HCT116 (cell line): ENCODE measurements around the gene OXCT1. TPM values are rescaled to one million over a fixed set of nuclear protein-coding genes. Genes with fewer than 3 reads are reported as not detected.

Experiments
- ATAC-seq: fragments of 200-7000 bp; cut with Tn5 transposase; 2 replicates; pipeline ENCODE4 v1.9.1; 2020; ENCODE audit warnings: mild to moderate bottlenecking, moderate library complexity
- BruUV-seq: library from RNA; stranded (reverse); fragments of 400-500 nt; replicated peaks from 2 replicates; lab custom pipeline; 2021; lab: Mats Ljungman, UMichigan
- CTCF ChIA-PET: fragments of 300-600 bp; sonication (Branson Sonifier 250); formaldehyde crosslinking; loops from one replicate; lab custom pipeline; 2021; ENCODE audit warnings: antibody characterized with exemption; lab: Charles Lee
- POLR2A ChIA-PET: fragments of 300-600, 350-600 bp; sonication (Branson Sonifier 250); formaldehyde crosslinking; loops from one replicate; lab custom pipeline; 2021; ENCODE audit warnings: antibody characterized with exemption; lab: Charles Lee
- RAD21 ChIA-PET, 2 experiments: fragments of 300-600 bp; sonication (Branson Sonifier 250); formaldehyde crosslinking; loops; one replicate each; lab custom pipeline; 2023; ENCODE audit warnings: low total read pairs in 2 of 2; ENCODE audit not compliant: uncharacterized antibody in 2 of 2, unreplicated experiment in 2 of 2, low non-redundant PET in 1 of 2; lab: Charles Lee
- DNase-seq: peaks from one replicate; pipeline ENCODE4 v3.0.0-alpha.2; 2010; ENCODE audit warnings: low read depth, low spot score
- H2AFZ ChIP-seq: fragments of 200-600 bp; shearing (Covaris generic), sonication (generic); 2 replicates; pipeline ENCODE4 v1.6.1; 2017; ENCODE audit warnings: low read depth, mixed run types, mixed read lengths, antibody characterized with exemption, low read length; ENCODE audit not compliant: poor library complexity, severe bottlenecking
- H3K27ac ChIP-seq: 2 replicates; pipeline ENCODE4 v1.5.1; 2012; ENCODE audit warnings: low read depth, low read length
- H3K27me3 ChIP-seq: fragments of 200-600 bp; sonication (generic); 2 replicates; pipeline ENCODE4 v1.6.1; 2016; ENCODE audit warnings: mixed run types, low read length, mixed read lengths; ENCODE audit not compliant: insufficient read depth
- H3K36me3 ChIP-seq, 2 experiments: fragments of 200-500 bp in 1 of 2; fragments of 200-600 bp in 1 of 2; sonication (Bioruptor generic) in 1 of 2; sonication (generic) in 1 of 2; 2 replicates each; pipeline versions ENCODE4 v1.5.1 to v1.6.1; 2014 to 2016; ENCODE audit warnings: low read length in 2 of 2, inconsistent platforms in 1 of 2, mixed read lengths in 1 of 2, mixed run types in 1 of 2; ENCODE audit not compliant: insufficient read depth in 2 of 2, control insufficient read depth in 1 of 2
- H3K4me1 ChIP-seq, 2 experiments: fragments of 200-600 bp in 1 of 2; sonication (generic) in 1 of 2; 2 replicates each; pipeline versions ENCODE4 v1.5.1 to v1.6.1; 2012 to 2017; ENCODE audit warnings: low read length in 2 of 2, inconsistent platforms in 1 of 2, mild to moderate bottlenecking in 1 of 2, mixed read lengths in 1 of 2, mixed run types in 1 of 2, moderate library complexity in 1 of 2; ENCODE audit not compliant: insufficient read depth in 2 of 2, control insufficient read depth in 1 of 2
- H3K4me2 ChIP-seq: fragments of 200-600 bp; sonication (generic); 2 replicates; pipeline ENCODE4 v1.6.1; 2017; ENCODE audit warnings: mixed run types, low read length, mixed read lengths
- H3K4me3 ChIP-seq, 2 experiments: fragments of 200-600 bp in 1 of 2; sonication (generic) in 1 of 2; replicated peaks in 1 of 2; 2 replicates each; pipeline ENCODE4 v1.5.1; 2011 to 2016; ENCODE audit warnings: low read length in 2 of 2, control low read depth in 1 of 2, low read depth in 1 of 2, mild to moderate bottlenecking in 1 of 2, mixed read lengths in 1 of 2, mixed run types in 1 of 2
- H3K79me2 ChIP-seq: fragments of 200-600 bp; sonication (generic); 2 replicates; pipeline ENCODE4 v1.6.1; 2017; ENCODE audit warnings: mild to moderate bottlenecking, mixed run types, low read length, moderate library complexity, mixed read lengths; ENCODE audit not compliant: insufficient read depth
- H3K9ac ChIP-seq: fragments of 200-600 bp; sonication (generic); 2 replicates; pipeline ENCODE4 v1.6.1; 2016; ENCODE audit warnings: low read length, mixed read lengths
- H3K9me2 ChIP-seq: fragments of 200-600 bp; sonication (generic), shearing (Covaris generic); 2 replicates; pipeline ENCODE4 v1.6.1; 2017; ENCODE audit warnings: mixed run types, mild to moderate bottlenecking, moderate library complexity; ENCODE audit not compliant: insufficient read depth
- H3K9me3 ChIP-seq, 2 experiments: fragments of 200-500 bp in 1 of 2; fragments of 200-600 bp in 1 of 2; sonication (Bioruptor generic) in 1 of 2; sonication (generic) in 1 of 2; 2 replicates each; pipeline ENCODE4 v1.6.1; 2014 to 2017; ENCODE audit warnings: low read length in 2 of 2, mixed read lengths in 2 of 2, inconsistent platforms in 1 of 2, low read depth in 1 of 2, mild to moderate bottlenecking in 1 of 2, mixed run types in 1 of 2, moderate library complexity in 1 of 2; ENCODE audit not compliant: control insufficient read depth in 1 of 2, insufficient read depth in 1 of 2
- H4K20me1 ChIP-seq: fragments of 200-600 bp; sonication (generic), shearing (Covaris generic); 2 replicates; pipeline ENCODE4 v1.6.1; 2017; ENCODE audit warnings: mixed run types, mild to moderate bottlenecking, moderate library complexity; ENCODE audit not compliant: insufficient read depth
- EGR1 ChIP-seq: IDR thresholded peaks from 2 replicates; pipeline ENCODE4 v1.6.1; 2012; ENCODE audit warnings: low read depth
- ELF1 ChIP-seq: IDR thresholded peaks from 2 replicates; pipeline ENCODE4 v1.6.1; 2012; ENCODE audit warnings: low read depth, borderline replicate concordance
- EZH2 ChIP-seq: fragments of 200-600 bp; sonication (generic); IDR thresholded peaks from 2 replicates; pipeline ENCODE4 v1.6.1; 2017; ENCODE audit warnings: antibody characterized with exemption, mixed run types
- EZH2phosphoT487 ChIP-seq: fragments of 200-600 bp; IDR thresholded peaks from 2 replicates; pipeline ENCODE4 v1.6.1; 2018; ENCODE audit warnings: antibody characterized with exemption, borderline replicate concordance
- FOSL1 ChIP-seq: IDR thresholded peaks from 2 replicates; pipeline ENCODE4 v1.6.1; 2012; ENCODE audit warnings: low read depth
- JUND ChIP-seq: IDR thresholded peaks from 2 replicates; pipeline ENCODE4 v1.6.1; 2012
- MAX ChIP-seq: IDR thresholded peaks from 2 replicates; pipeline ENCODE4 v1.6.1; 2012
- POLR2A ChIP-seq: IDR thresholded peaks from 2 replicates; pipeline ENCODE4 v1.7.0; 2011; ENCODE audit warnings: borderline replicate concordance; ENCODE audit not compliant: insufficient read depth, insufficient read length; ENCODE audit errors: extremely low read depth
- POLR2AphosphoS5 ChIP-seq: IDR thresholded peaks from 2 replicates; pipeline ENCODE4 v1.6.1; 2011; ENCODE audit warnings: mild to moderate bottlenecking, low read depth, low read length, moderate library complexity
- RAD21 ChIP-seq: IDR thresholded peaks from 2 replicates; pipeline ENCODE4 v1.6.1; 2012; ENCODE audit warnings: low read depth, mild to moderate bottlenecking
- REST ChIP-seq: IDR thresholded peaks from 2 replicates; pipeline ENCODE4 v1.6.1; 2012; ENCODE audit warnings: low read depth
- SIN3A ChIP-seq: IDR thresholded peaks from 2 replicates; pipeline ENCODE4 v1.6.1; 2012; ENCODE audit warnings: low read depth
- SP1 ChIP-seq: IDR thresholded peaks from 2 replicates; pipeline ENCODE4 v1.6.1; 2012; ENCODE audit warnings: low read depth
- TCF7L2 ChIP-seq: IDR thresholded peaks from 2 replicates; pipeline ENCODE4 v1.7.0; 2011; ENCODE audit warnings: borderline replicate concordance, inconsistent platforms; ENCODE audit not compliant: insufficient read depth, insufficient read length; ENCODE audit errors: extremely low read depth
- YY1 ChIP-seq: IDR thresholded peaks from 2 replicates; pipeline ENCODE4 v1.6.1; 2011; ENCODE audit warnings: low read length, low read depth, moderate library complexity, mild to moderate bottlenecking; ENCODE audit not compliant: insufficient replicate concordance; ENCODE audit errors: extremely low read depth
- ZNF274 ChIP-seq: fragments of 200-500 bp; sonication (Bioruptor generic); IDR thresholded peaks from 2 replicates; pipeline ENCODE4 v1.6.1; 2014; ENCODE audit warnings: mild to moderate bottlenecking, low read depth, low read length, inconsistent platforms
- intact Hi-C: fragments of 100-400 bp; cut with micrococcal nuclease; formaldehyde crosslinking; loops from 2 replicates; pipeline ENCODE4 v1.10.0; 2022
- total RNA-seq: library from RNA; stranded (reverse); gene quantifications from one replicate; pipeline ENCODE4 v1.2.1, GENCODE V29; 2021; ENCODE audit not compliant: unreplicated experiment
- TF ChIP-seq, protein P1 (sequence below), 3 experiments: fragments of 200-600 bp in 1 of 3; sonication (generic) in 1 of 3; IDR thresholded peaks in 2 of 3; conservative IDR thresholded peaks in 1 of 3; 2 replicates each; pipeline ENCODE4 v1.5.1; 2012 to 2017; ENCODE audit warnings: low read depth in 2 of 3, low read length in 2 of 3, antibody characterized with exemption in 1 of 3, borderline replicate concordance in 1 of 3, control low read depth in 1 of 3, mild to moderate bottlenecking in 1 of 3, mixed read lengths in 1 of 3, mixed run types in 1 of 3, moderate library complexity in 1 of 3; ENCODE audit not compliant: insufficient read depth in 1 of 3
- TF ChIP-seq, protein P2 (sequence below): IDR thresholded peaks from 2 replicates; pipeline ENCODE4 v1.6.1; 2012
- TF ChIP-seq, protein P3 (sequence below): IDR thresholded peaks from 2 replicates; pipeline ENCODE4 v1.6.1; 2011; ENCODE audit warnings: mild to moderate bottlenecking, low read length, moderate library complexity; ENCODE audit not compliant: insufficient replicate concordance; ENCODE audit errors: extremely low read depth

The OXCT1 gene
- total RNA-seq, 1 experiment from 2014 or later: 28.1 TPM

GRCh38 chr5:41834506-41834905 is 35.7 kb downstream of the OXCT1 start:
- H3K9ac ChIP-seq: no peak overlapping the region
- peaks cover 0 to 4% of the 10 kb centered on the region in 2 experiments; a peak in 1 of 4 replicates for H3K36me3 ChIP-seq
- no peak overlapping the region for H3K4me3 ChIP-seq
- no peak for DNase-seq
- no peaks in the 10 kb centered on the region for H3K27me3 ChIP-seq
- ATAC-seq: no peak
- H4K20me1 ChIP-seq: no peaks in the 10 kb centered on the region
- TF ChIP-seq FOSL1 (no peak), ELF1 (no peak), ZNF274 (no peak), SIN3A (no peak), JUND (no peak), REST (no peak), POLR2AphosphoS5 (no peak), EZH2 (no peak), TCF7L2 (no peak), MAX (no peak), EGR1 (no peak), EZH2phosphoT487 (no peak), SP1 (no peak), POLR2A (no peak), YY1 (no peak), RAD21 (no peak)
- TF ChIP-seq, protein P1, sequence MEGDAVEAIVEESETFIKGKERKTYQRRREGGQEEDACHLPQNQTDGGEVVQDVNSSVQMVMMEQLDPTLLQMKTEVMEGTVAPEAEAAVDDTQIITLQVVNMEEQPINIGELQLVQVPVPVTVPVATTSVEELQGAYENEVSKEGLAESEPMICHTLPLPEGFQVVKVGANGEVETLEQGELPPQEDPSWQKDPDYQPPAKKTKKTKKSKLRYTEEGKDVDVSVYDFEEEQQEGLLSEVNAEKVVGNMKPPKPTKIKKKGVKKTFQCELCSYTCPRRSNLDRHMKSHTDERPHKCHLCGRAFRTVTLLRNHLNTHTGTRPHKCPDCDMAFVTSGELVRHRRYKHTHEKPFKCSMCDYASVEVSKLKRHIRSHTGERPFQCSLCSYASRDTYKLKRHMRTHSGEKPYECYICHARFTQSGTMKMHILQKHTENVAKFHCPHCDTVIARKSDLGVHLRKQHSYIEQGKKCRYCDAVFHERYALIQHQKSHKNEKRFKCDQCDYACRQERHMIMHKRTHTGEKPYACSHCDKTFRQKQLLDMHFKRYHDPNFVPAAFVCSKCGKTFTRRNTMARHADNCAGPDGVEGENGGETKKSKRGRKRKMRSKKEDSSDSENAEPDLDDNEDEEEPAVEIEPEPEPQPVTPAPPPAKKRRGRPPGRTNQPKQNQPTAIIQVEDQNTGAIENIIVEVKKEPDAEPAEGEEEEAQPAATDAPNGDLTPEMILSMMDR (IDR thresholded peaks at IDR 0.05 in 2 of 3, conservative IDR thresholded peaks at IDR 0.05 in 1 of 3; ENCODE audit: borderline replicate concordance in 1 of 3, insufficient read depth in 1 of 3, low read depth in 2 of 3, low read length in 2 of 3): no peak
- TF ChIP-seq, protein P2, sequence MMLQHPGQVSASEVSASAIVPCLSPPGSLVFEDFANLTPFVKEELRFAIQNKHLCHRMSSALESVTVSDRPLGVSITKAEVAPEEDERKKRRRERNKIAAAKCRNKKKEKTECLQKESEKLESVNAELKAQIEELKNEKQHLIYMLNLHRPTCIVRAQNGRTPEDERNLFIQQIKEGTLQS: no peak
- TF ChIP-seq, protein P3, sequence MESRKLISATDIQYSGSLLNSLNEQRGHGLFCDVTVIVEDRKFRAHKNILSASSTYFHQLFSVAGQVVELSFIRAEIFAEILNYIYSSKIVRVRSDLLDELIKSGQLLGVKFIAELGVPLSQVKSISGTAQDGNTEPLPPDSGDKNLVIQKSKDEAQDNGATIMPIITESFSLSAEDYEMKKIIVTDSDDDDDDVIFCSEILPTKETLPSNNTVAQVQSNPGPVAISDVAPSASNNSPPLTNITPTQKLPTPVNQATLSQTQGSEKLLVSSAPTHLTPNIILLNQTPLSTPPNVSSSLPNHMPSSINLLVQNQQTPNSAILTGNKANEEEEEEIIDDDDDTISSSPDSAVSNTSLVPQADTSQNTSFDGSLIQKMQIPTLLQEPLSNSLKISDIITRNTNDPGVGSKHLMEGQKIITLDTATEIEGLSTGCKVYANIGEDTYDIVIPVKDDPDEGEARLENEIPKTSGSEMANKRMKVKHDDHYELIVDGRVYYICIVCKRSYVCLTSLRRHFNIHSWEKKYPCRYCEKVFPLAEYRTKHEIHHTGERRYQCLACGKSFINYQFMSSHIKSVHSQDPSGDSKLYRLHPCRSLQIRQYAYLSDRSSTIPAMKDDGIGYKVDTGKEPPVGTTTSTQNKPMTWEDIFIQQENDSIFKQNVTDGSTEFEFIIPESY: no peak
- ChIA-PET RAD21 (no interaction called here), CTCF (interaction anchor here (0.6 to 2.4 kb wide), 2 partner anchors 9 to 353 kb away, joined by 3 to 8 read pairs; no protein-coding TSS in a partner anchor), POLR2A (no interaction called here)
- peaks cover 8 to 10% of the 10 kb centered on the region in 2 experiments; a peak in 2 of 4 replicates for H3K4me1 ChIP-seq
- 0 out of 2 replicates have a peak, but pooled peaks cover 3% of the 10 kb centered on the region for H3K79me2 ChIP-seq
- BruUV-seq: no TSS peak
- H3K9me2 ChIP-seq: no peaks in the 10 kb centered on the region
- H3K4me2 ChIP-seq: no peak overlapping the region
- H3K27ac ChIP-seq: no peak overlapping the region
- no peak overlapping the region for H2AFZ ChIP-seq
- no peaks in the 10 kb centered on the region for H3K9me3 ChIP-seq
- intact Hi-C loops: no loop called here
